ENCODE data around the gene PPEF1. TPM values are rescaled to one million over a fixed set of nuclear protein-coding genes. Genes with fewer than 3 reads are reported as not detected.
A peak's percentile ranks its signal among the peaks of the same experiment; 100 is the strongest.
"Not testable (repeated sequence)": the region's sequence is repeated elsewhere in the genome, so short reads cannot be mapped to it uniquely, and the experiment has no call there.

The PPEF1 gene
- total RNA-seq, 1 donor from 2014 or later, result not detected

- DNase-seq (ENCODE audit: low read depth in 2 of 2), result peak; percentile 81 to 88
Observed at GRCh38 chrX:18701621-18702361, 5.7 kb upstream of the PPEF1 start.

GRCh38 chrX:18702362-18703195, 4.9 kb upstream of the PPEF1 start:
- peak in 1 of 2 donors; percentile 51 for DNase-seq (ENCODE audit: low read depth in 2 of 2)

DNA sequence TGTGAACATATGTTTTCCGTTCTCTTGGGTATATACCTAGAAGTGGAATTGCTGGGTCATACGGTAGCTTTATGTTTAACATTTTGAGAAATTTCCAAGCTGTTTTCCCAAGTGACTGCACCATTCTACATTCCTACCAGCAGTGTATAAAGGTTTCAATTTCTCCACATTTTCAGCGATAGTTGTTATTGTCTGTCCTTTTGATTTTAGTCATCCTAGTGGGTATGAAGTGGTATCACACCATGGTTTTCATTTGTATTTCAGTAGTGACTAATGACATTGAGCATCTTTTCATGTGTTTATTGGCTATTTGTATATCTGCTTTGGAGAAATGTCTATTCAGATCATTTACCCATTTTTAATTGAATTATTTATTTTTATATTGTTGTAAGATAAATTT, 2.4 kb downstream of the PPEF1 start:
- no peak for DNase-seq (ENCODE audit: low read depth in 2 of 2)

GRCh38 chrX:18714910-18715309, 7.5 kb downstream of the PPEF1 start:
- DNase-seq (ENCODE audit: low read depth in 2 of 2), result no peak

- DNase-seq (ENCODE audit: low read depth in 2 of 2), result no peak
Observed at GRCh38 chrX:18719852-18720251, 12.4 kb downstream of the PPEF1 start.

DNA sequence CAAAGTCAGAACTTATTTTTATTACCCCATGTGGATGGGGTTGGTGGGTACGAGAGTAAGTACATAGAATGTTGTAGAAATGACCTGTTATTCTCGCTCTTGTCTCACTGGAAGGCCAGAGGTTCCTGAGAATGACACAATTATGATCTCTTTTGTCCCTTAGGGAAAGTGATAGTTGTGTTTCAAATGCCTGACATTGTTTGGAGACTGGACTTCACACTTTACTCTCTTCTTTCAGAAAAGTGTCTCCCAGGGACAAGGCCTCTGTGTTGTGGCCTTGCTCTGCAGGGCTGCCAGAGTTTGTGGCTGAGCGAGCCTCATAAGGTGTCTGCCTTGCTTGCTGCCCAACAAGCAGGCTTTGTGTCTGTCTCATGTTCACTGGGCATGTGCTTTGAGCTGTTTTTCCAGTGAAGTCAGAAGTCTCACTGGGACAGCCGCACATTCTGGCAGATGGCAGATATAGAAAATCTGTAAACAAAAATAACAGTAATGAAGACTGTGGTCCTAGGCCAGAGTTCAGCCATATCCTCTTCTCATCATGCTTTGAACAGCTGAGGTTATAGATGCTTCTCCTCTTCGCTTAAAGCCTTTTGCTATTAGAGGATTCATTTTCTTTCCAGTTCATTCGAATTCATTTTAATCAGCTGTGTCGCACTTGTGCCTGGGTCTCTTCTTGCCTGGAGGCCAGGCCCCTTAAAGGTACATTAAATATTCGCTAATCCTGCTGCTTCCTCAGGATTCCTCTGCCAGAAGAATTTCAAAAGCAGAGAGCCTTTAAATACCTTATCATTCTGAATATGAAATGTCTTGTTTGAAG, 14.4 kb downstream of the PPEF1 start:
- no peak for DNase-seq (ENCODE audit: low read depth in 2 of 2)

- DNase-seq (ENCODE audit: low read depth in 2 of 2), result no peak
Observed at GRCh38 chrX:18722500-18723071, 15.1 kb downstream of the PPEF1 start.

DNA sequence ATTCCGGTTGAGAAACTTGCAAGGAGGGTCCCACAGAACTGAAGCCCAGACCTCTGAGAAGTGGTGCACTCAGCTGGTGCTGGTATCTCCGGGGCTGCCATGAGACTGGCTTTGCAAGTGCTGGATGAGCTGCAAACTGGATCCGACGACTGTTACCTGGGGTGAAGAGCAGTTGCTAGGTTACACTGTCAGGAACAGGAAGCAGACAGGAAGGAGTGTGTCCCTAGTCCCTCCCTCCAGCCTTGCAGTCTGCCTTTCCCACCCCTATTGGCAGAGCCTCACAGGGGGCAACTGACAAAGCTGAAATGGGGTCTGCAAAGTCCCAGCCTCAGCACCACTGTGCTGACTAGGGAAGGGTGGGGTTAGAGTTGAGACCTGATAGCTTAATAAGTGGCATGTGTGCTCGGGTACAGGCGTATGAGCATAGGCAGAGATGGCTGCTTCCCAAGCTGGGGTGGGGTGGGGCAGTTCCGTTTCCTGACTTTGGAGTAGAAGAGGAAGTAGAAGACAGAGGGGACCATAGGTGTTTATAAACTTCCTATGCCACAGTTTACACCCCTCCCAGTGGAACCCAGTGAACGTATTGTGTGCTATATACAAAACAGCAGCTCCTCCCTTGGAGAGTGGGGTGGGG, 18.0 kb downstream of the PPEF1 start:
- peak in 1 of 2 donors; percentile 52 for DNase-seq (ENCODE audit: low read depth in 2 of 2)

GRCh38 chrX:18733287-18733686, 25.8 kb downstream of the PPEF1 start:
- no peak for DNase-seq (ENCODE audit: low read depth in 2 of 2)

DNA sequence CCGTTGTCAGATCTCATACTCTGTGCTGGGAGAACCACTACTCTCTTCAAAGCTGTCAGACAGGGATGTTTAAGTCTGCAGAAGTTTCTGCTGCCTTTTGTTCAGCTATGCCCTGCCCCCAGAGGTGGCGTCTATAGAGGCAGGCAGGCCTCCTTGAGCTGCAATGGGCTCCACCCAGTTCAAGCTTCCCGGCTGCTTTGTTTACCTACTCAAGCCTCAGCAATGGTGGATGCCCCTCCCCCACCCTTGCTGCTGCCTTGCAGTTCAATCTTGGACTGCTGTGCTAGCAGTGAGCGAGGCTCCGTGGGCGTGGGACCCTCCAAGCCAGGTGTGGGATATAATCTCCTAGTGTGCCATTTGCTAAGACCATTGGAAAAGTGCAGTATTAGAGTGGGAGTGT, 32.2 kb downstream of the PPEF1 start:
- DNase-seq (ENCODE audit: low read depth in 2 of 2), result not testable (repeated sequence)

- DNase-seq (ENCODE audit: low read depth in 2 of 2), result no peak
Observed at GRCh38 chrX:18748499-18748898, 41.1 kb downstream of the PPEF1 start.

GRCh38 chrX:18753631-18754030, 46.2 kb downstream of the PPEF1 start:
- no peak for DNase-seq (ENCODE audit: low read depth in 2 of 2)

GRCh38 chrX:18755651-18756050, 48.2 kb downstream of the PPEF1 start:
- DNase-seq (ENCODE audit: low read depth in 2 of 2), result peak; percentile 58 to 71

- DNase-seq (ENCODE audit: low read depth in 2 of 2), result no peak
Observed at GRCh38 chrX:18757956-18758932, 50.8 kb downstream of the PPEF1 start.

DNA sequence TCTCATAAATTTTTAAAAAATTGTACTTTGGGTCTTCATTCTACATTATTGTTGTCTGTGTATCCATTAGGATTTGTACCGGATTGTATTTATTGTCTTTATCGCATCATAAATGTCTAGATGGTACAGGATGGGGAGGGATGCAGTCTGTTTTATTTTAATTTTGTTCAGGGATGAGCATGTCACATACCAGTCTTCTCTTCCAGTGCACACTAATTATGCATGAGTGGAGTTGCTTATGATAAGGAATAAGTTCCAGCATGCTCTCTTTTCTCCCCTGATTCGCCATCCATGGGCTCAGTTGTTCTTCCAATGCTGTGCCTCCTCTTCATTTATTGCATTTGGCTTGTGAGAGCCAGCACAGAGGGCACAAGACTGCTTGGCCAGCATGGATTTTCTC, 54.3 kb downstream of the PPEF1 start:
- no peak for DNase-seq (ENCODE audit: low read depth in 2 of 2)

- DNase-seq (ENCODE audit: low read depth in 2 of 2), result not testable (repeated sequence)
Observed at GRCh38 chrX:18763106-18763505, 55.7 kb downstream of the PPEF1 start.

DNA sequence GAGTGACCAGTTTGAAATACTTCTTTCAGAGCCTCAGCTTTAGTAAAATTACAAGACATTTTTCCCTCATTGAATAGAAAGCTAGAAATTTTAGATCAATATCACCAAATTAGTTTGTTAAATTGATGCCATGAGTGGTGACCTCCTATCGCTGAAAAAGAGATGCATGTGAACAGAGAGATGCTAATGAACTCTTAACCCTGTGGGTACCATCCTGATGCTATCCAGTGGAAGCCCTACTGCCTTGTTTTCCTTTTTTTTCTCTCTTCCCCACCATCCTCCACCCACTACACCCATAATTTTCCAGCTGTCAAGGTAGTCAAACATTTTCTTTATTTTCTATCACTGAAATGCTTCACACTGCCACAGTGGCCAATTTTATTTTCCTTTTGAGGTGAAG, 61.9 kb downstream of the PPEF1 start:
- no peak for DNase-seq (ENCODE audit: low read depth in 2 of 2)

DNA sequence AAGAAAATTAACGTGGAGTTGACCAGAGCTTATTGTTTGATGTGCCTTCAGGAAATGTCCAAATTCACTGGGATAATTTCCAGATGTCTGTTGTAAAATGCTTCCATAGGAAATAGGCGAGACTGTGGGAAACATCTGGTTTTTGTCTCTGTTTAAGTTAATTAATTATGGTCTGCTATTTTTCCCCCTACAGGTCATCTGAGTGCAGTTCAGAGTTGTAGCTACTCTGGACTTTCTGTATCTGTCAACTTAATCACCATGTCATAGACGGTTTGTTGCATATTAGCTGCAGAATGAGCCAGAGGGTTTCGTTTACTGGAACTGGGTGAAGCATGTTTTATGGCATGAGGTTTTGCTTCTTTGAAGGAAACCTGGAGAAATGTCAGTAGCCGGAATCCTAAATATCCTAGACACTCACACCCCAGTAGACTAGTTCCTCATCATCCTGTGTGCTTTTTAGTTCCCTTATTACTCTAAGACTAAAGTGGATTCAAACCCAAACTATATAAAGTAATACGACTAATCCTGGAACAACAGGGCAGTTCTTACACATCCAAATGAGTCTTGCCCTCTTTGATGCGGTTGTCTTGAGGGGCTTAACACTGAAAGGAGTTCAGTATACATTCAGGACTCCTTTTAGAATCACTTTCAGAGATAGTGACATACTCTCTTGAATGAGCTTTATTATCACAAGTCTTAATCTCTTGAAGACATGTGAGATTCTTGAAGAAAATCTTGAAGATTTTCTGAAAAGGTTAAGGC, 62.5 kb downstream of the PPEF1 start:
- peak; percentile 14 to 56 for DNase-seq (ENCODE audit: low read depth in 2 of 2)

GRCh38 chrX:18789916-18790315, 82.5 kb downstream of the PPEF1 start:
- no peak for DNase-seq (ENCODE audit: low read depth in 2 of 2)

Measured in dermis microvascular lymphatic vessel endothelial cell (primary cell).